Measurements from ENCODE around the gene PTPRM.

Gene PTPRM

GRCh38 chr18:8169722-8170121 is 602.6 kb downstream of the PTPRM start:
- no peaks in the 10 kb centered on the region for H3K36me3 ChIP-seq
- no peaks in the 10 kb centered on the region for H3K4me1 ChIP-seq (ENCODE audit: control insufficient read depth in 1 of 2, insufficient read depth in 1 of 2, low read depth in 1 of 2, low read length in 1 of 2)
- no peaks in the 10 kb centered on the region for H3K27me3 ChIP-seq
- H3K27ac ChIP-seq: no peak overlapping the region
- no peak overlapping the region for H3K4me3 ChIP-seq (ENCODE audit: low read depth in 1 of 2, low read length in 1 of 2)
- TF ChIP-seq CTCF (IDR thresholded peaks at IDR 0.05): no peak
- H3K9me3 ChIP-seq: no peaks in the 10 kb centered on the region

GRCh38 chr18:8174771-8175170 is 607.7 kb downstream of the PTPRM start:
- no peaks in the 10 kb centered on the region for H3K36me3 ChIP-seq
- no peaks in the 10 kb centered on the region for H3K9me3 ChIP-seq
- no peaks in the 10 kb centered on the region for H3K27me3 ChIP-seq
- TF ChIP-seq CTCF (IDR thresholded peaks at IDR 0.05): no peak
- no peak overlapping the region for H3K4me3 ChIP-seq (ENCODE audit: low read depth in 1 of 2, low read length in 1 of 2)
- H3K27ac ChIP-seq: no peak overlapping the region
- no peaks in the 10 kb centered on the region for H3K4me1 ChIP-seq (ENCODE audit: control insufficient read depth in 1 of 2, insufficient read depth in 1 of 2, low read depth in 1 of 2, low read length in 1 of 2)

- Histone ChIP-seq H3K27me3 (no peaks in the 10 kb centered on the region), H3K36me3 (no peaks in the 10 kb centered on the region), H3K4me1 (ENCODE audit: control insufficient read depth in 1 of 2, insufficient read depth in 1 of 2, low read depth in 1 of 2, low read length in 1 of 2) (no peaks in the 10 kb centered on the region), H3K4me3 (ENCODE audit: low read depth in 1 of 2, low read length in 1 of 2) (no peak overlapping the region), H3K27ac (no peak overlapping the region), H3K9me3 (no peaks in the 10 kb centered on the region)
- TF ChIP-seq CTCF (IDR thresholded peaks at IDR 0.05): no peak
These were observed 608.5 kb downstream of the PTPRM start for GRCh38 chr18:8175501-8176061.

- Histone ChIP-seq H3K27ac (no peak overlapping the region), H3K36me3 (no peaks in the 10 kb centered on the region), H3K4me3 (ENCODE audit: low read depth in 1 of 2, low read length in 1 of 2) (no peak overlapping the region), H3K9me3 (no peaks in the 10 kb centered on the region), H3K4me1 (ENCODE audit: control insufficient read depth in 1 of 2, insufficient read depth in 1 of 2, low read depth in 1 of 2, low read length in 1 of 2) (no peaks in the 10 kb centered on the region), H3K27me3 (no peaks in the 10 kb centered on the region)
- no peak for TF ChIP-seq CTCF (IDR thresholded peaks at IDR 0.05)
These were observed 609.0 kb downstream of the PTPRM start for GRCh38 chr18:8176109-8176508.

GRCh38 chr18:8176554-8176953 is 609.4 kb downstream of the PTPRM start:
- H3K27me3 ChIP-seq: no peaks in the 10 kb centered on the region
- no peaks in the 10 kb centered on the region for H3K4me1 ChIP-seq (ENCODE audit: control insufficient read depth in 1 of 2, insufficient read depth in 1 of 2, low read depth in 1 of 2, low read length in 1 of 2)

More at GRCh38 chr18:8176554-8176953, 609.4 kb downstream of the PTPRM start:
- Histone ChIP-seq H3K4me3 (ENCODE audit: low read depth in 1 of 2, low read length in 1 of 2) (no peak overlapping the region), H3K36me3 (no peaks in the 10 kb centered on the region), H3K27ac (no peak overlapping the region), H3K9me3 (no peaks in the 10 kb centered on the region)
- TF ChIP-seq CTCF (IDR thresholded peaks at IDR 0.05): no peak

Data from neutrophil (primary cell).